Stomach (tissue), 9 donors: ENCODE results near the gene PDGFRB. TPM values are rescaled to one million over a fixed set of nuclear protein-coding genes. Genes with fewer than 3 reads are reported as not detected.

Experiments used
- DNase-seq, 2 donors: peaks; one replicate each; pipeline versions ENCODE4 v3.0.0 to v3.0.0-alpha.2; 2013 to 2019
- H3K27ac ChIP-seq, 5 donors: fragments of 200-600 bp in 4 of 5; sonication (generic) in 4 of 5; one replicate each; pipeline ENCODE4 v1.5.1; 2013 to 2019; ENCODE audit warnings: mild to moderate bottlenecking in 1 of 5, moderate library complexity in 1 of 5
- H3K27me3 ChIP-seq, 3 donors: fragments of 200-600 bp; sonication (generic); one replicate each; pipeline ENCODE4 v1.5.1; 2017 to 2019; ENCODE audit warnings: mixed run types in 1 of 3
- H3K36me3 ChIP-seq, 4 donors: fragments of 200-600 bp; sonication (generic); 1 replicate in 3 of 4; 2 replicates in 1 of 4; pipeline ENCODE4 v1.5.1; 2016 to 2019
- H3K4me1 ChIP-seq, 4 donors: fragments of 200-600 bp; sonication (generic); one replicate each; pipeline ENCODE4 v1.5.1; 2016 to 2019
- H3K4me3 ChIP-seq, 4 donors: fragments of 200-600 bp; sonication (generic) in 3 of 4; one replicate each; pipeline ENCODE4 v1.5.1; 2016 to 2019; ENCODE audit warnings: mild to moderate bottlenecking in 1 of 4
- H3K9me3 ChIP-seq, 4 donors: fragments of 200-600 bp; sonication (generic); one replicate each; pipeline ENCODE4 v1.5.1; 2016 to 2019
- EP300 ChIP-seq: sonication (generic); formaldehyde crosslinking; IDR thresholded peaks from one replicate; pipeline ENCODE4 v1.6.1; 2017; ENCODE audit warnings: antibody characterized with exemption
- POLR2A ChIP-seq, 4 donors: fragments of 450-650 bp; IDR thresholded peaks; one replicate each; pipeline ENCODE4 v1.6.1; 2016; ENCODE audit warnings: antibody characterized with exemption in 4 of 4, control low read depth in 2 of 4, mild to moderate bottlenecking in 1 of 4, moderate library complexity in 1 of 4
- POLR2AphosphoS5 ChIP-seq, 3 donors: sonication (generic); formaldehyde crosslinking; IDR thresholded peaks; one replicate each; pipeline ENCODE4 v1.6.1; 2016; ENCODE audit warnings: antibody characterized with exemption in 3 of 3
- WGBS, 5 donors: extraction: QIAGEN DNeasy Blood & Tissue Kit in 3 of 5; methylation state at CpG; one replicate each; pipeline versions ENCODE4 v1.1.5 to v1.1.7; 2013 to 2018; 5-methylcytosine and 5-hydroxymethylcytosine counted together
- intact Hi-C: fragments of 100-400 bp; cut with DNase I; formaldehyde crosslinking; loops from one replicate; pipeline ENCODE4 v1.15.1; 2023; ENCODE audit warnings: low total_unique reads
- polyA plus RNA-seq, 3 donors: library from polyadenylated mRNA; stranded (reverse); fragments of 200-250 nt; gene quantifications; one replicate each; pipeline ENCODE4 v1.2.3, GENCODE V29; 2013
- total RNA-seq, 5 donors: library from RNA; depleted of rRNA; stranded (reverse); fragments of >200 nt; gene quantifications; one replicate each; pipeline versions ENCODE4 v1.1.0 to v1.2.3, GENCODE V29; 2014 to 2016
- TF ChIP-seq, protein P1 (sequence below), 7 experiments: fragments of 450-650 bp in 4 of 7; fragments of 200-600 bp in 3 of 7; sonication (generic) in 3 of 7; IDR thresholded peaks; one replicate each; pipeline ENCODE4 v1.5.1; 2016 to 2019; ENCODE audit warnings: antibody characterized with exemption in 7 of 7, control low read depth in 2 of 7, mild to moderate bottlenecking in 1 of 7
- donor health status: healthy with polysubstance abuse.
- donor health status: Bipolar disorder and iron deficiency.
- donor health status: healthy.

Gene PDGFRB
- total and polyA plus RNA-seq, 8 donors: 4.7 to 71.2 (median 34.6) TPM

DNA sequence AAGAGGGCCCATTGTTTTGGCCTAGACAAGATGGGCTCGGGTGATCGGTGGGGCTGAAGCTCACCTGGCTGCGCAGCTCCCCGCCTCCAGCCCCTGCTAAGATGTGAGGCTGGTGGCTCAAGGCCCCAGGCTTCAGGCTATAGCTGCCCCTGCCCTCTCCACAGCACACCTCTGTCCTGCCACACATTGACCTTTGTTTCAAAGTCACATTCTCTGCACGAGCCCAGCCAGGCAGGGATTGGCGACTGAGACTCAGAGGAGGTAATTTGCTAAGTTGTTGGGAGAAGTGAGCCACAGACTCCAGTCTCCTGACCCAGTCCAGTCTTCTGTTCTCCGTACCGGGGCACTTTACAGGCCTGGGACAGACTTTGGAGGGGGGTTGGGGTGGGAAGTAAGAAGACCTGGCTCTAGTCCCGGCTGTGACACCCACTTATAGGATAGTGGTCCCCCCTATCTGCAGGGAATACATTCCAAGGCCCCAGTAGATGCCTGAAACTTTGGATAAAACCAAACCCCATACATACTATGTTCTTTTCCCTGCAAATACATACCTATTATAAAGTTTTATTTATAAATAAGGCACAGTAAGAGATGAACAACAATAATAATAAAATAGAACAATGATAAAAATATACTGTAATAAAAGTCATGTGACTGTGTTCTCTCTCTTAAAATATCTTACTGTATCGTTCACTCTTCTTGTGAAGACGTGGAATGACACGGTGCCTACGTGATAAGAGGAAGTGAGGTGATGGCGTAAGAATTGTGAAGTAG, 13.3 kb downstream of the PDGFRB start:
- no peaks in the 10 kb centered on the region for H3K27me3 ChIP-seq
- WGBS, 5 donors: 70 to 76% (median 72%) methylated on average over 14 of the region's 14 CpGs
- TF ChIP-seq, protein P1, sequence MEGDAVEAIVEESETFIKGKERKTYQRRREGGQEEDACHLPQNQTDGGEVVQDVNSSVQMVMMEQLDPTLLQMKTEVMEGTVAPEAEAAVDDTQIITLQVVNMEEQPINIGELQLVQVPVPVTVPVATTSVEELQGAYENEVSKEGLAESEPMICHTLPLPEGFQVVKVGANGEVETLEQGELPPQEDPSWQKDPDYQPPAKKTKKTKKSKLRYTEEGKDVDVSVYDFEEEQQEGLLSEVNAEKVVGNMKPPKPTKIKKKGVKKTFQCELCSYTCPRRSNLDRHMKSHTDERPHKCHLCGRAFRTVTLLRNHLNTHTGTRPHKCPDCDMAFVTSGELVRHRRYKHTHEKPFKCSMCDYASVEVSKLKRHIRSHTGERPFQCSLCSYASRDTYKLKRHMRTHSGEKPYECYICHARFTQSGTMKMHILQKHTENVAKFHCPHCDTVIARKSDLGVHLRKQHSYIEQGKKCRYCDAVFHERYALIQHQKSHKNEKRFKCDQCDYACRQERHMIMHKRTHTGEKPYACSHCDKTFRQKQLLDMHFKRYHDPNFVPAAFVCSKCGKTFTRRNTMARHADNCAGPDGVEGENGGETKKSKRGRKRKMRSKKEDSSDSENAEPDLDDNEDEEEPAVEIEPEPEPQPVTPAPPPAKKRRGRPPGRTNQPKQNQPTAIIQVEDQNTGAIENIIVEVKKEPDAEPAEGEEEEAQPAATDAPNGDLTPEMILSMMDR (IDR thresholded peaks at IDR 0.05): no peak
- TF ChIP-seq POLR2AphosphoS5 (IDR thresholded peaks at IDR 0.05): no peak
- TF ChIP-seq EP300: no peak
- no peak for TF ChIP-seq POLR2A (IDR thresholded peaks at IDR 0.05)
- H3K4me1 ChIP-seq: peaks cover 44 to 88% (median 72%) of the 10 kb centered on the region in 4 donors
- H3K9me3 ChIP-seq: no peaks in the 10 kb centered on the region
- H3K36me3 ChIP-seq: no peaks in the 10 kb centered on the region
- intact Hi-C loops: no loop called here
- no peak overlapping the region for H3K4me3 ChIP-seq
- H3K27ac ChIP-seq: peak overlapping the region; percentile 12 to 85 (median 80)
- no peak for DNase-seq

DNA sequence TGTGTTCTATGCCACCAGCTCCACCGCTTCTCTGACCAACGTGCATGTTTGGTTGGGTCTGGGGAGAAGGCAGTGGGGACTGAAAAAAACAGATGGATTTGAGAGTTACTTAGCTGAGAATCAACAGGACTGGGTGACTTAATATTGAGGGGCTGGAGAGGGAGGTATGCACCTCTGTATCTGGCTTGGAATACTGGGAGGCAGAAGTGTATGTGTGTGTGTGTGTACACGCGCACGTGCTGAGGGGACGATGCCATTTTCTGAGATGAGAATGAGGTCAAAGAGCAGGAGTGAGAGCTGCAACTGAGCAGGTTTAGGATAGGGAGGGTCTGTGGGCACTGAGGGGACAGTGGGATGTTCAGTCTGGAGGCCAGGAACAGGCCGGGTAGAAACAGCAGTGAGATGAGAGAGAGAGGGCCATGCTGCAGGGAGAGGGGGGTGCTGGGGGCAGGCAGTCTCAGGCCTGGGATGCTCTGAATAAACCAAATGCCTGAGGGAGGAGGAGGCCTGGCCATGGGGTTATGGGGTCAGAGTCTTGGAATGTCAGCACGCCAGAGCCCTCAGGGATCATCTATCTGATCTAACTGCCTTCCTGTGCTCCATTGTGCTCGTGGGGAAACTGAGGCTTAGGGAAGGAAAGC, 14.0 kb downstream of the PDGFRB start:
- peaks cover 51 to 89% (median 76%) of the 10 kb centered on the region in 4 donors for H3K4me1 ChIP-seq
- H3K9me3 ChIP-seq: no peaks in the 10 kb centered on the region
- 63 to 78% (median 74%) methylated on average over 9 of the region's 9 CpGs for WGBS, 5 donors
- DNase-seq: no peak
- peak overlapping the region; percentile 12 to 85 (median 80) for H3K27ac ChIP-seq
- TF ChIP-seq, protein P1 (IDR thresholded peaks at IDR 0.05): no peak
- TF ChIP-seq POLR2AphosphoS5 (IDR thresholded peaks at IDR 0.05) (no peak), EP300 (no peak), POLR2A (IDR thresholded peaks at IDR 0.05) (no peak)
- H3K36me3 ChIP-seq: no peaks in the 10 kb centered on the region
- H3K27me3 ChIP-seq: no peaks in the 10 kb centered on the region
- intact Hi-C loops: no loop called here
- H3K4me3 ChIP-seq: no peak overlapping the region

DNA sequence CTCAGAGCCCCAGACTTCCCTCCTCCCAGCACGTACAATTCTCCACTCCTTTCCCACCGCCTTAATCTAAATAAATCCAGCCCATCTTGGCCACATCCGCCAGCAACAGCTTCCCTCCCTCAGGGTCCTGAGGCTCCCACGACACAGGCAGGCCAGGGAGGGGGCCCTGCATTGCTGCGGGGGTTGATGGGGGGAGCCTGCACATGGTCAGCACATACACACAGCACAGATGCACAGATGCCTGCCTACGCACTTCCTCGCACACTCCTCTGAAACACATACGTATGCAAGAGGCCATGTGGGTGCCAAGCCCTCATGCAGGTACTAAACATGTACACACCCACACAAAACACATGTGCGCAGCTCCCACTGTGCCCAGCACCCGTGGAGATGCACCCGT, 14.8 kb downstream of the PDGFRB start:
- WGBS, 5 donors: 55 to 72% (median 65%) methylated on average over 10 to 11 of the region's 11 CpGs

DNA sequence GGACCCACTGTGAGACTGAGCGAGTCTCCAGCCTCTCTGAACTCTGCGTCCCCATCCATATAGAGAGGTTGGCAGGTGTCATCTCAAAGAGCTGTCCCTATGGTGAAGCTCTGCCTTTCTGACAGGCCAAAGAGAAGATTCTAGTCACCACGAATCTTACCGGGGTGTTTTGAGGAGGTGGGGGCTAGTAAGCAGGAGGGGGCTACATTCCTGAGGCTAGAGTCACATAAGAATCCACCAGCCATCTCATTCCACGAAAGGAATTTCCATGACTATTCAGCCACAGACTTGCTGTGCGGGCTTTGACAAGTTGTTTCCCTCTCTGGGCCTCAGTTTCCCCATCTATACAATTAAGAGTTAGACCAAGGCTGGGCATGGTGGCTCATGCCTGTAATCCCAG, 16.3 kb downstream of the PDGFRB start:
- Histone ChIP-seq H3K27me3 (no peaks in the 10 kb centered on the region), H3K4me3 (no peak overlapping the region), H3K27ac (peak overlapping the region in 4 of 5 donors; percentile 73 to 85 (median 82)), H3K9me3 (no peaks in the 10 kb centered on the region), H3K36me3 (peaks cover 0 to 20% (median 7%) of the 10 kb centered on the region in 4 donors), H3K4me1 (peaks cover 51 to 82% (median 73%) of the 10 kb centered on the region in 4 donors)
- no peak for DNase-seq
- TF ChIP-seq, protein P1 (IDR thresholded peaks at IDR 0.05): no peak
- 67 to 81% (median 77%) methylated on average over 6 of the region's 6 CpGs for WGBS, 5 donors
- intact Hi-C loops: no loop called here

More for the DNA sequence above, 14.8 kb downstream of the PDGFRB start:
- Histone ChIP-seq H3K4me1 (peaks cover 51 to 91% (median 79%) of the 10 kb centered on the region in 4 donors), H3K27me3 (no peaks in the 10 kb centered on the region), H3K4me3 (no peak overlapping the region), H3K36me3 (peaks cover 0 to 8% (median 2%) of the 10 kb centered on the region in 4 donors), H3K9me3 (no peaks in the 10 kb centered on the region), H3K27ac (peak overlapping the region in 4 of 5 donors; percentile 73 to 85 (median 82))
- TF ChIP-seq POLR2AphosphoS5 (IDR thresholded peaks at IDR 0.05) (no peak), POLR2A (IDR thresholded peaks at IDR 0.05) (no peak), EP300 (no peak)
- TF ChIP-seq, protein P1 (IDR thresholded peaks at IDR 0.05): no peak
- peak in 1 of 2 donors; percentile 88 for DNase-seq
- intact Hi-C loops: no loop called here
